K562 (cell line): ENCODE data around the gene CSNK1D. TPM values are rescaled to one million over a fixed set of nuclear protein-coding genes. Genes with fewer than 3 reads are reported as not detected.

Source experiments
- ATF7 ChIP-seq: fragments of 450-650 bp; IDR thresholded peaks from 2 replicates; pipeline ENCODE4 v1.7.1; 2014; ENCODE audit warnings: mild to moderate bottlenecking, moderate library complexity
- DMBX1 ChIP-seq: fragments of 250-450 bp; sonication (Bioruptor Pico); IDR thresholded peaks from 2 replicates; pipeline ENCODE4 v1.8.0; 2022; ENCODE audit warnings: inconsistent platforms, mild to moderate bottlenecking, moderate library complexity, borderline replicate concordance
- ELF4 ChIP-seq: fragments of 450-650 bp; formaldehyde crosslinking; IDR thresholded peaks from 2 replicates; pipeline ENCODE4 v1.4.0; 2022; ENCODE audit warnings: missing genetic modification characterization
- ETV6 ChIP-seq, 3 experiments: fragments of 150-350 bp in 1 of 3; sonication (generic) in 1 of 3; formaldehyde crosslinking in 1 of 3; IDR thresholded peaks; 2 replicates each; pipeline versions ENCODE4 v1.6.1 to v1.8.0; 2014 to 2022; ENCODE audit warnings: borderline replicate concordance in 2 of 3, low read depth in 2 of 3, antibody characterized with exemption in 1 of 3, low read length in 1 of 3, mild to moderate bottlenecking in 1 of 3, missing genetic modification reagents in 1 of 3
- FUS ChIP-seq: fragments of 200-400 bp; formaldehyde crosslinking; optimal IDR thresholded peaks from 2 replicates; pipeline ENCODE3; 2017; ENCODE audit warnings: low read depth, low read length
- ILF3 ChIP-seq: fragments of 450-650 bp; IDR thresholded peaks from 2 replicates; pipeline ENCODE4 v1.6.1; 2018; ENCODE audit warnings: antibody characterized with exemption, mild to moderate bottlenecking, moderate library complexity, borderline replicate concordance
- NFRKB ChIP-seq: fragments of 450-650 bp; IDR thresholded peaks from 2 replicates; pipeline ENCODE4 v1.6.1; 2016; ENCODE audit warnings: low read depth
- PRPF4 ChIP-seq: fragments of 200-400 bp; formaldehyde crosslinking; IDR thresholded peaks from one replicate; pipeline ENCODE4 v1.6.1; 2017; ENCODE audit warnings: low read length, low read depth, mild to moderate bottlenecking; ENCODE audit not compliant: insufficient read depth, poor library complexity, severe bottlenecking
- SRSF7 ChIP-seq: fragments of 200-400 bp; formaldehyde crosslinking; optimal IDR thresholded peaks from 2 replicates; pipeline ENCODE3; 2017; ENCODE audit warnings: mild to moderate bottlenecking, low read depth, low read length
- SRSF9 ChIP-seq: fragments of 200-400 bp; formaldehyde crosslinking; IDR thresholded peaks from 2 replicates; pipeline ENCODE4 v1.6.1; 2017; ENCODE audit warnings: low read depth, low read length, borderline replicate concordance
- ZBTB7A ChIP-seq: IDR thresholded peaks from 2 replicates; pipeline ENCODE4 v1.6.1; 2011; ENCODE audit warnings: low read depth, mild to moderate bottlenecking, low read length, moderate library complexity, borderline replicate concordance; ENCODE audit not compliant: control insufficient read depth
- ZFX ChIP-seq: sonication (generic); formaldehyde crosslinking; IDR thresholded peaks from 2 replicates; pipeline ENCODE4 v1.8.0; 2022; ENCODE audit warnings: mild to moderate bottlenecking, missing genetic modification reagents, moderate library complexity
- ZKSCAN8 ChIP-seq: fragments of 200-800 bp; sonication (Bioruptor generic); IDR thresholded peaks from 2 replicates; pipeline ENCODE4 v1.6.1; 2016; ENCODE audit warnings: missing genetic modification characterization, missing compliant biosample characterization
- ZNF175 ChIP-seq: fragments of 200-800 bp; sonication (Bioruptor generic); IDR thresholded peaks from 2 replicates; pipeline ENCODE4 v1.6.1; 2016; ENCODE audit warnings: low read depth, mild to moderate bottlenecking, missing genetic modification characterization, missing compliant biosample characterization
- ZSCAN29 ChIP-seq: fragments of 450-650 bp; IDR thresholded peaks from 2 replicates; pipeline ENCODE4 v1.6.1; 2017
- polyA plus RNA-seq, 8 experiments: library from polyadenylated mRNA; depleted of rRNA in 4 of 8; stranded (reverse) in 5 of 8; unstranded in 3 of 8; fragments of >200 nt; fragmentation: Nextera tagmentation in 2 of 8; fragmentation: Illumina TruSeq in 1 of 8; extraction: Ambion mirVana in 2 of 8; extraction: Trizol in 1 of 8; gene quantifications; 2 replicates each; pipeline versions ENCODE4 v1.2.1 to v1.2.3, GENCODE V29; 2011 to 2014; ENCODE audit warnings: inconsistent platforms in 1 of 8, missing spikeins in 1 of 8
- total RNA-seq, 7 experiments: library from RNA; depleted of rRNA in 6 of 7; stranded (reverse); fragments of >200 nt in 6 of 7; fragmentation: Illumina TruSeq in 2 of 7; extraction: Trizol in 2 of 7; gene quantifications; 2 replicates each; pipeline versions ENCODE4 v1.2.1 to v1.2.3, GENCODE V29; 2011 to 2021; ENCODE audit warnings: low replicate concordance in 1 of 7
- TF ChIP-seq, protein P1 (sequence below): fragments of 450-650 bp; IDR thresholded peaks from 2 replicates; pipeline ENCODE4 v1.6.1; 2017; ENCODE audit warnings: antibody characterized with exemption, mild to moderate bottlenecking
- TF ChIP-seq, protein P2 (sequence below): sonication (generic); formaldehyde crosslinking; IDR thresholded peaks from 2 replicates; pipeline ENCODE4 v1.8.0; 2022; ENCODE audit warnings: mild to moderate bottlenecking, missing genetic modification reagents, borderline replicate concordance

Gene CSNK1D
- total and polyA plus RNA-seq, 9 of the 15 experiments (the other 6 are each of a cell fraction or from before 2014, with no cell fraction given): 6.5 to 133 (median 41.3) TPM

DNA sequence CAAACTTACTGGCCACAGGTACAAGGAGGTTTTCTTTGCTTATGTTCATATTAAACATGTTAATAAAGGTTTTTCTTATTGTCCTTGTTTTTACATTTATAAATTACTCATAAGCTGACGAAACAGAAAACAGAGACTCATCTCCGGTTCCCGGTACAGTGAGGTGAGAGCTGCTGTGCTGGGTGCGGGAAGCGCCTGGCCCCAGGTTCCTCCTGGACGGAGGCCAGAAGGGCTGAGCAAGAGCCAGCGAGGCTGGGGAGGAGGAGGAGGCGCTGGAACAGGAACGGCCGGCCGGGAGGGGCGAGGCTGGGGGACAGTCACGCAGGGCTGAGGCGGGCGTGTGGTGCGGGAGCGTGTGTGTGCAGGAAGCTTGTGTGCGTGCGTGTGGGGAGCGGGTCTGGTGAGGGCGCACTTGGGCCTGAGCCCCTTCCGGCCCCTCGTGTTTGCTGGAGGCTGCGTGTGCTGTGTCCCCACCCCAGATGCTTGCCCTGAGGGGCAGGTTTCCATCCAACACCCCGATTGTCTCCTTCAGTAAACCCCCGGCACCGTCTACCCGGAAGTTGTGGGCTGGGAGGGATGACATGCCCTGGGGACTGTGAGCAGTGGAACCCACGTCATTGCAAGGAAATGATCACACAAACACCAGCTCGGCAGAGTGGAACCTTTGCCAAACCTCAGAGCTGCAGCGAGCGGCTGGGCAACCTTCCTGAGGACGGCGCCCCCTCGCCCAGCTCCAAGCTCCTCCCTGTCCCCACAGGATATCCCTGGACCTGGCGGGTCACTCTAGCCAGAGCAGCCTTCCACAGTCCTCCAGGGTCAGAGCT is 24.4 kb upstream of the CSNK1D start (continued):
- no peak for TF ChIP-seq SRSF9
- peak; percentile 72; the same call in 1 of the 2 replicates for TF ChIP-seq ZBTB7A
- TF ChIP-seq, protein P1, sequence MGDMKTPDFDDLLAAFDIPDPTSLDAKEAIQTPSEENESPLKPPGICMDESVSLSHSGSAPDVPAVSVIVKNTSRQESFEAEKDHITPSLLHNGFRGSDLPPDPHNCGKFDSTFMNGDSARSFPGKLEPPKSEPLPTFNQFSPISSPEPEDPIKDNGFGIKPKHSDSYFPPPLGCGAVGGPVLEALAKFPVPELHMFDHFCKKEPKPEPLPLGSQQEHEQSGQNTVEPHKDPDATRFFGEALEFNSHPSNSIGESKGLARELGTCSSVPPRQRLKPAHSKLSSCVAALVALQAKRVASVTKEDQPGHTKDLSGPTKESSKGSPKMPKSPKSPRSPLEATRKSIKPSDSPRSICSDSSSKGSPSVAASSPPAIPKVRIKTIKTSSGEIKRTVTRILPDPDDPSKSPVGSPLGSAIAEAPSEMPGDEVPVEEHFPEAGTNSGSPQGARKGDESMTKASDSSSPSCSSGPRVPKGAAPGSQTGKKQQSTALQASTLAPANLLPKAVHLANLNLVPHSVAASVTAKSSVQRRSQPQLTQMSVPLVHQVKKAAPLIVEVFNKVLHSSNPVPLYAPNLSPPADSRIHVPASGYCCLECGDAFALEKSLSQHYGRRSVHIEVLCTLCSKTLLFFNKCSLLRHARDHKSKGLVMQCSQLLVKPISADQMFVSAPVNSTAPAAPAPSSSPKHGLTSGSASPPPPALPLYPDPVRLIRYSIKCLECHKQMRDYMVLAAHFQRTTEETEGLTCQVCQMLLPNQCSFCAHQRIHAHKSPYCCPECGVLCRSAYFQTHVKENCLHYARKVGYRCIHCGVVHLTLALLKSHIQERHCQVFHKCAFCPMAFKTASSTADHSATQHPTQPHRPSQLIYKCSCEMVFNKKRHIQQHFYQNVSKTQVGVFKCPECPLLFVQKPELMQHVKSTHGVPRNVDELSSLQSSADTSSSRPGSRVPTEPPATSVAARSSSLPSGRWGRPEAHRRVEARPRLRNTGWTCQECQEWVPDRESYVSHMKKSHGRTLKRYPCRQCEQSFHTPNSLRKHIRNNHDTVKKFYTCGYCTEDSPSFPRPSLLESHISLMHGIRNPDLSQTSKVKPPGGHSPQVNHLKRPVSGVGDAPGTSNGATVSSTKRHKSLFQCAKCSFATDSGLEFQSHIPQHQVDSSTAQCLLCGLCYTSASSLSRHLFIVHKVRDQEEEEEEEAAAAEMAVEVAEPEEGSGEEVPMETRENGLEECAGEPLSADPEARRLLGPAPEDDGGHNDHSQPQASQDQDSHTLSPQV: peak; percentile 76
- no peak for TF ChIP-seq DMBX1 (CRISPR knock-in tag)
- no peak for TF ChIP-seq ILF3
- TF ChIP-seq SRSF7: no peak
- TF ChIP-seq, protein P2, sequence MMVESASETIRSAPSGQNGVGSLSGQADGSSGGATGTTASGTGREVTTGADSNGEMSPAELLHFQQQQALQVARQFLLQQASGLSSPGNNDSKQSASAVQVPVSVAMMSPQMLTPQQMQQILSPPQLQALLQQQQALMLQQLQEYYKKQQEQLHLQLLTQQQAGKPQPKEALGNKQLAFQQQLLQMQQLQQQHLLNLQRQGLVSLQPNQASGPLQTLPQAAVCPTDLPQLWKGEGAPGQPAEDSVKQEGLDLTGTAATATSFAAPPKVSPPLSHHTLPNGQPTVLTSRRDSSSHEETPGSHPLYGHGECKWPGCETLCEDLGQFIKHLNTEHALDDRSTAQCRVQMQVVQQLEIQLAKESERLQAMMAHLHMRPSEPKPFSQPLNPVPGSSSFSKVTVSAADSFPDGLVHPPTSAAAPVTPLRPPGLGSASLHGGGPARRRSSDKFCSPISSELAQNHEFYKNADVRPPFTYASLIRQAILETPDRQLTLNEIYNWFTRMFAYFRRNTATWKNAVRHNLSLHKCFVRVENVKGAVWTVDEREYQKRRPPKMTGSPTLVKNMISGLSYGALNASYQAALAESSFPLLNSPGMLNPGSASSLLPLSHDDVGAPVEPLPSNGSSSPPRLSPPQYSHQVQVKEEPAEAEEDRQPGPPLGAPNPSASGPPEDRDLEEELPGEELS (CRISPR knock-in tag): 0 out of 2 replicates have a peak, but pooled peaks have one; percentile 57
- no peak for TF ChIP-seq FUS
- TF ChIP-seq NFRKB: no peak
- peak; percentile 53 for TF ChIP-seq ZFX
- TF ChIP-seq ELF4 (CRISPR knock-in tag): peak; percentile 50
- peak; percentile 52 for TF ChIP-seq ATF7
- TF ChIP-seq ZSCAN29: no peak
- TF ChIP-seq PRPF4: no peak
- TF ChIP-seq ETV6 (IDR thresholded peaks at IDR 0.05; ENCODE audit: borderline replicate concordance in 1 of 2, low read depth in 2 of 2, low read length in 1 of 2): 0 out of 4 replicates have a peak, but pooled peaks of 1 of the 2 experiments have one; percentile 17
- TF ChIP-seq ETV6 (CRISPR knock-in tag; IDR thresholded peaks at IDR 0.05; ENCODE audit: borderline replicate concordance): no peak
- no peak for TF ChIP-seq ZKSCAN8 (CRISPR knock-in tag)
- no peak; the same call in 1 of the 2 replicates for TF ChIP-seq ZNF175 (CRISPR knock-in tag)
